Coronary artery (tissue), 2 donors: ENCODE data around the gene CDH4.

Source experiments
- DNase-seq: peaks from one replicate; pipeline ENCODE4 v3.0.0-alpha.2; 2017; ENCODE audit warnings: low spot score
- H3K27ac ChIP-seq, 2 donors: fragments of 200-600 bp; sonication (generic); one replicate each; pipeline ENCODE4 v1.5.1; 2016 to 2019
- H3K4me3 ChIP-seq: fragments of 200-600 bp; sonication (generic); 2 replicates; pipeline ENCODE4 v1.5.1; 2016; ENCODE audit warnings: mild to moderate bottlenecking, moderate library complexity
- TF ChIP-seq, protein P1 (sequence below): fragments of 200-600 bp; sonication (generic); IDR thresholded peaks from one replicate; pipeline ENCODE4 v1.5.1; 2019; ENCODE audit warnings: antibody characterized with exemption

CDH4 gene

DNA sequence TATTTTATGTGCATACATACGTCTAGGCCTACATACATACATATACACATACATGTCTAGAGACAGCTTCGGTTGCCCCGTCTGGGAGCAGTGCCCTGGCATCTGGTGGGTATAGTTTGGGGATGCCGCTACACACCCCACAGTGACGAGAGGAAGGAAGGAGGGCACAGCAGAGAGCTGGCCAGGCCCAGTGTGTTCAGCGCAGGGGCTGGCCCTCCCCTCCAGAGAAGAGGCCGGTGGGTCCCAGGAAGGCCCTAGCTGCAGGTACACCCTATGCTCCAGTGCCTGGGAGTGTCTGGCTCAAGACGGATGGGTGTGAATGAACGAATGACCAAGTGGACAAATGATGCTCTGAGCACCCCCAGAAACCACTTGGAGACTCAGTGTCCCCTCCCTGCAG is 284.6 kb downstream of the CDH4 start:
- H3K27ac ChIP-seq, result no peak overlapping the region
- H3K4me3 ChIP-seq, result no peak overlapping the region
- DNase-seq, result no peak
- TF ChIP-seq, protein P1, sequence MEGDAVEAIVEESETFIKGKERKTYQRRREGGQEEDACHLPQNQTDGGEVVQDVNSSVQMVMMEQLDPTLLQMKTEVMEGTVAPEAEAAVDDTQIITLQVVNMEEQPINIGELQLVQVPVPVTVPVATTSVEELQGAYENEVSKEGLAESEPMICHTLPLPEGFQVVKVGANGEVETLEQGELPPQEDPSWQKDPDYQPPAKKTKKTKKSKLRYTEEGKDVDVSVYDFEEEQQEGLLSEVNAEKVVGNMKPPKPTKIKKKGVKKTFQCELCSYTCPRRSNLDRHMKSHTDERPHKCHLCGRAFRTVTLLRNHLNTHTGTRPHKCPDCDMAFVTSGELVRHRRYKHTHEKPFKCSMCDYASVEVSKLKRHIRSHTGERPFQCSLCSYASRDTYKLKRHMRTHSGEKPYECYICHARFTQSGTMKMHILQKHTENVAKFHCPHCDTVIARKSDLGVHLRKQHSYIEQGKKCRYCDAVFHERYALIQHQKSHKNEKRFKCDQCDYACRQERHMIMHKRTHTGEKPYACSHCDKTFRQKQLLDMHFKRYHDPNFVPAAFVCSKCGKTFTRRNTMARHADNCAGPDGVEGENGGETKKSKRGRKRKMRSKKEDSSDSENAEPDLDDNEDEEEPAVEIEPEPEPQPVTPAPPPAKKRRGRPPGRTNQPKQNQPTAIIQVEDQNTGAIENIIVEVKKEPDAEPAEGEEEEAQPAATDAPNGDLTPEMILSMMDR, result no peak

DNA sequence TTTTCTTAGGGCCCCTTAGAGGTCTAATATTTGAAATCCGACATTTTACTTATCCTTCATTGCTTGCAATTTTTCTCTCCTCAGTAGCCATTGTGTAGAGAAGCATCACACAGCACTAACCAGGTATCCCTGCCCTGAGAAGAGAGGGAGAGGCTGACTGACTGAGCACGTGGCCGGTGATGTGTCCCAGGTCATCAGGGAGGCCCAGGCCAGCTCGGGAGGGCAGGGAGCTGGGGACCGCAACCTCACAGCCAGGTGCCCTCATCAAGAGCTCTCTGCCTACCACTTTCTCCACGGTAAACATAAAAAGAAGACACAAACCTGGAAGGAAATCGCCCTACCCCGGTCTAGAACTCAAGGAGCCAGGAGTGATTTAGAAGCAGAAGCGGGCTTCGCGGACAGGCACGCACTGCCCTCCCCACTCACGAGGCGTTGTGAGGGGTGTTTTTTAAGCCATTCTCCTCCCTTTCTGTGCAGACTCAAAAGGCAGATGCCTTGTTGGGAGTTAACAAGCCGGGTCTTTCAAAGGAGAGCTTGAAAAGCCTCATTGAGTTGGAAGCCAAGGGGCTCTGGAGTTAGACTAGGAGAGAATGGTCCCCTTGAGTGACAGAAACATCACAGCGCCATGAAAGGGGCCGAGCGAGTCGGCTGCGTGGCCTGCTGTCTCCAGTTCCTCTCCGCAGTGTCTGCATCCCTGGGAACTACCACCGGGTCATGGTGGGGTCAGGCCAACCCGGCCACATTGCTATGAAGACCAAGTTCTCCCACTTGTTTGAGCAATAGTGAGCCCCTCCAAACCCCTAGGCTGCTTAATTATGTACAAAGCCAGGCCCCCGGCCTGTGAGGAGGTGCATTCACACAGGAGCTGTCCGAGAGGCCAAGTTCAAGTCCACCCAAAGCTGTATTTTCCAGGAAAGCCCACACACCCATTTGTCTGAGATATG is 285.4 kb downstream of the CDH4 start:
- no peak overlapping the region for H3K27ac ChIP-seq
- TF ChIP-seq, protein P1, result no peak
- H3K4me3 ChIP-seq, result no peak overlapping the region
- DNase-seq, result no peak

DNA sequence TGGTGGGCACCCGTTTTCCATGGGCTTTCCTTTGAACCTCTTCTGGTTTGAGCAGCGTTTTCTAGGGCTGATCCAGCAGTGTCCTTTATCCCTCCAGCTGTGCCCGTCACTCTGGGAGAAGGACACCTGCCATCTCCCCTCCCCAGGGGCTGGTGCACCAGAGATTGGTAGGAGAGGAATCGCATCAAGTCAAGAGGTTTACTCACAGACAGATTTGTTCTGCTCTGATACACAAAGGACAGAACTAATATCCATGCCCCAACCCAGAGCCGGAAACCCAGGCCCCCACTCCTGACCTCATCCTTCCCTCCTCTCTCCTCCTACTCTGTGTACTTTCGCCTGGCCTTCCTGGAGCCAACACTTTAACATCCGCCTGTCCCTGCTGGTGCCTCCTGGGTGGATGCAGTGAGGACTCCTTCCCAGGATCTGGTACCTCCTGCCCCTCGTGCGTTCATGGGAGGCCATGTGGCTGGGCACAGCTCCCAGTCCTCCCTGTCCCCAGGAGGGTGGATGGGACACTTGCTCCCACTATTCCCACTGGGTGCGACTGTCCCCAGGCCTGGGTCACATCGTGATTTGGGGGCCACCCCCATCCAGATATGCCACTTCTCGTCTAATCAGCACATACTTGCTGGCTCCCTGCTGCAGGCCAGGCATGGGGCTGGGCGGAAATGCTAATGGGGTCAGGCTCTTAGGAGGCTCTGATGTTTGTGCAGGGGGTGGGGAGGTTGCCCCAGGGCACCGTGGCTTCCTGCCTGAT is 286.3 kb downstream of the CDH4 start:
- Histone ChIP-seq H3K4me3 (no peak overlapping the region), H3K27ac (no peak overlapping the region)
- TF ChIP-seq, protein P1, result no peak
- DNase-seq, result no peak

DNA sequence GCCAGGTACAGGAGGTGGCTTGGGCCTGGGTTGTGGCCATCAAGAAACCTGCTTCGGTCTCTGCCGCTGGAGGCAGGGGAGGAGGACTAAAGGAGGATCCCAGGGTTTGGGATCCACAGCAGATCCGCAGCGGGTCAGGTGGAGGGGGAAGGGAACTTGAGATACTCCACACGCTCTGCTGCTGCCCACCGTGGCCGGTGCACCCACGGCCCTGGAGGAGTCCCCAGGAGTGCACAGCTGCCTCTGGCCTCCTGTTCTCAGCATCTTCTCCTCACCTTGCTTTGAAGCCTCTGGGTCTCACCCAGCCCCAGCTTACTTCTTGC is 286.8 kb downstream of the CDH4 start:
- no peak for DNase-seq
- H3K4me3 ChIP-seq, result no peak overlapping the region
- TF ChIP-seq, protein P1, result no peak
- H3K27ac ChIP-seq, result no peak overlapping the region

DNA sequence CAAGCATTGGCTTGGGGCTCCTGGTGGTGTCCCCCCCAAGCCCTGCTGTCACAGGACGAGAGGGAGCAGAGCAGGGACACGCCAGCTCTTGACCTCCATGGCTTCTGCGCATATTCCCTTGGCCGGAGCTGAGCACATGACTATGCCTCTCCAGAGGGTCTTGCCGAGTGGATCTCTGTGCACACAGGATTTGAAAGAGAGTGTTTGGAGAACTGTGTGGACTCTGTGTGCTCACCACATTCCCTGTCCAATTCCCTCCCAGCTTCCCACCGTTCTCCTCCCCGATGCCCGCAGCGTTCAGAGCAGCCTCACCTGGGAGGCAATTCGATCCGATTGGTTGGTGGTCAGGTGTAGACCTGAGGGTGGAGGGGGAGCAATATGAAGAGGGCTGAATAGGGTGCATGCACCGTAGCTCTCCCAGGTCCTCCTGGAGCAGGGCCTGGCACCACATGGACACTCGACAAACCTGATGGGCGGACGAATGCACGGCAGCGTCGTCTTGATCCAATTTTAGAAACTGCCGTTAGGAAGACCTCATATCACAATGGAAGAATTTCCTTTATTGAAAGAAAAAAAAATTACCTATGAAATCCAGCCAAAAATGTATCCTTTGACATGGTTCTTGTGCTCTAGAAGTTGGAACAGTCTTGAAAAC is 287.8 kb downstream of the CDH4 start:
- TF ChIP-seq, protein P1, result no peak
- DNase-seq, result no peak
- Histone ChIP-seq H3K27ac (no peak overlapping the region), H3K4me3 (no peak overlapping the region)

DNA sequence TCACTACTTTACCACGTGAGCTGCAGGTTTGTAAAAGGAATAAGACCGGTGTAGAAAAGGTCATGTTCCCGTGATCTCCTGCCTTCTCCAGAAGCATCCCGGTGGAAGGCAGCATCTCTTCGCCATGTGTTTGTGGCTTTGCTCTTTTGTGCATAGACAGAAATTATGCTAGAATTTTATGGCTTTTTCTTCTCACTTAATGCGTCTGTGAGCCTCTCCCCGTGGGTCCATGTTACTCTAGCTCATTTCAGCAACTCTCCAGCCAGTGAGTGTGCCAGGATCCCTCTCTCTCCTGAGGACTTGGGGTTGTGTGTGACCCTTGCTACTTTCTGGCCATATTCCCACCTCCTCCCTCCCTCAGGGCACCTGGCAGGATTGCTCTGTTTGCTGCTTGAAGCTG is 289.5 kb downstream of the CDH4 start:
- Histone ChIP-seq H3K4me3 (no peak overlapping the region), H3K27ac (no peak overlapping the region)
- no peak for DNase-seq
- TF ChIP-seq, protein P1, result no peak
